Muscle of back (tissue), 11 donors: ENCODE data around the gene ARHGAP24. TPM values are rescaled to one million over a fixed set of nuclear protein-coding genes. Genes with fewer than 3 reads are reported as not detected.
A peak's percentile ranks its signal among the peaks of the same experiment; 100 is the strongest.
"Not testable (repeated sequence)": the region's sequence is repeated elsewhere in the genome, so short reads cannot be mapped to it uniquely, and the experiment has no call there.

Source experiments
- DNase-seq, 3 donors: peaks; one replicate each; pipeline versions ENCODE4 v3.0.0 to v3.0.0-alpha.2; 2013
- polyA plus RNA-seq, 10 donors: library from polyadenylated mRNA; unstranded; fragments of 120-200 nt; gene quantifications; one replicate each; pipeline ENCODE4 v1.2.1, GENCODE V29; 2013; ENCODE audit not compliant: insufficient read length in 10 of 10

Gene ARHGAP24
- polyA plus RNA-seq, 10 donors: 44.8 to 74.7 (median 55.1) TPM

DNA sequence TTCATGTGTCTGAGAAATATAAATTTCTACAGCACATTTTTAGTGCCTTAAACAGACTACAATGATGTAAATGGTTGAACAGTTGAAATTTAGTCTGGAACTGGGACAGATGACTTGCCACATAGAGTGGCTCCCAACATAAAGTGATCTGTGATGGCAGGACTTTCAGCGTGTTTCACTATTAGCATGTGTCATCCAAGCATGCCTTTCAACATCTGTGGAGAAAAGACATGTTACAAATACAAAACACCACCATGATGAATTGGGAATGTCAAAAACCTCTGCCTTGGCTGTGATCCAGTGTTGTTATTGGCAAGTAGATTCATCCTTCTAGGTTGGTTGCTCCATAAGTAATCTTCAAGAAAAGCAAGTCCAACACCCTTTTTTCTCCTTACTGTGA is 536.2 kb downstream of the ARHGAP24 start:
- peak in 1 of 3 donors; percentile 92 for DNase-seq

DNA sequence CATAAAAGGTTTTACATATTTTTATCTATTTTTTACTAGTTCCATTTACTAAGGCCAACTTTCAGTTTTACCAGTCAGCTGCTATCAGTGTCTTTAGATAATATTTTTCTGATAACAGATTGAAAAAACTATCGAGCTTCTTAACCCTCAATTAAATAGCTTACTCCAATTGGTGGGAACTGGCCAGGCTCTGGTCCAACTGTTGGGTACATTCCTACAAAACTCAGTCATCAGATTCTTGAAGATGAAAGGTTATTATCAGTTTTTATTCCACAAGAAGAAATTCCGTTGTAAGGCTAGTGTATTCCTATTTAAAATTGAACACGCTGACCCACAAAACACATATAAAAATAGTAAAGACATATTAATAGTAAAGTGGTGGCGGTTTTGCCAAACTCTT is 538.7 kb downstream of the ARHGAP24 start:
- DNase-seq: peak in 1 of 3 donors; percentile 17

DNA sequence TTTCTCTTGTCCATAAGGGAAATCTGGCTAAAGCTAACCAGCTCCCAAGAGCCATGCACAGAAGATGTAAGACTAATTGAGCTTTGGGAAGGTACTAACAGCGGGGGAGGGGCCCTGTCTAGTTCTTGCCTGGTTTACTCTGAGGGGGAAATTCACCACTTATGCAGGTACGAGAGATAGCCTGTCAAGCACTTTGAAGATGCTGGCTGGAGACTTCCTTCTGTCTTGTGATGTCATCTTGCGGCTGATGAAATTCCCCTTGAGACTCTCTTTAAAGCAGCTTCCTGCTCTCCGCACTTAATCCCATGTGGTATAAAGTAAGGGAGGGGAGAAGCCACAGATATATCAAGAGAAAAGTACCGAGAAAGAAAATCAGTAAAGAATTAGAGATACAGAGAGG is 539.6 kb downstream of the ARHGAP24 start:
- DNase-seq: peak in 1 of 3 donors; percentile 17

DNA sequence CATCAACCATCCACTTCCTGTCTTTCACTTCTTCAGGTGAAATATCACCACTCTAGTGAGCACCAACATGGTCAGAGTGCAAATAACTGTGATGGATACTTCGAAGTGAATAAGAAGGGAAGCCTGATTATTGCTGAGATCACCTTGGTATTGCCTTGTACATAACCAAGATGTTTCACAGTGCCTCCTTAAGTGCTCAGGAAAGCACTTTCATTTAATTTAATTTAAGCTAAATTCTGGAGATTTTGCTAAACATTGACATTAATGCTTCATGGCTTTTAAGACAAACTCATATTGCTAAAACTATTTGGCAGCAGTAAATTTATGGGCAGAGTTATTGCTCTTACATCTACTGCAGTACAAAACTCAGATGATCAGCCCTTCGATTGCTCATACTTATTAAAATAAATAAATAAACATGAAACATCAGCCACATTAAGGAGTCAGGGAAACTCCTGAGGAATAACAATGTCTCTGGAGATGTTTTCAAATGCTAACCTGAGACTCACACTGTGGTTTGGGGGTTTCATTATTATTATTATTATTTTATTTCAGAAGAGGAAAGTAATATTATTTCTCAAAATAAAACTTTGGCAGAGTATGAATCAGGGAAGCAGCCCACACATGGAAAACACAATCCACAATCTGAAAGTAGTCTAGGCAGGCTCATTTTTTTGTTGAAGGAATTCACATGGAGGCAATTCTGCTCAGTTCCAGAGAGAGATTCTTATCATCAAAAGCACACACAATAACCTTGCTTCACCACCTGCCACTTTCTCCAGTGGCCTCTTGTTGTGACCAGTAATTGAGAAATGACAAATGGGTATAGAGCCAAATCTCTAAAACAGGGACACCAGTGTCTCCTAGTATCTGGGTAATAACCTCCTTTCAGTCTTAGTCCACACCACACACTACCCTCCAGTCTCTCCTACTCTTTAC is 540.7 kb downstream of the ARHGAP24 start:
- no peak for DNase-seq

DNA sequence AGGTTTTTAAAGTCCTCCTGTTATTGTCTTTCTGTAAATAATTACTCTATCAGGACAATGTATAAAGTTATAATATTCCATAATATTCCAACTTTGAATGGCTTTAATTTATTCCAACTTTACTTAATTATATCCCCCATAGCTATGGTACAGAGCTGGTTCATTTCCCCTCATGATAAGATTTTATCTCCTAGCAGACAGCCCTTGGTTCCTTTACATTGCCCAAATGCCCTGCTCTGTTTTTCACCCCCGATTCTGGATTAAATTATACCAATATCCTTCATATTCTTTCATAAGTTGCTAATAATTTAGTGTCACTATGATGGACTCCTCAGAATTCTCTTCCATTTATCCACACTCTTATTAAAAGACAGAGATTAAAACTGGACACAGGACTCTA is 544.4 kb downstream of the ARHGAP24 start:
- no peak for DNase-seq

DNA sequence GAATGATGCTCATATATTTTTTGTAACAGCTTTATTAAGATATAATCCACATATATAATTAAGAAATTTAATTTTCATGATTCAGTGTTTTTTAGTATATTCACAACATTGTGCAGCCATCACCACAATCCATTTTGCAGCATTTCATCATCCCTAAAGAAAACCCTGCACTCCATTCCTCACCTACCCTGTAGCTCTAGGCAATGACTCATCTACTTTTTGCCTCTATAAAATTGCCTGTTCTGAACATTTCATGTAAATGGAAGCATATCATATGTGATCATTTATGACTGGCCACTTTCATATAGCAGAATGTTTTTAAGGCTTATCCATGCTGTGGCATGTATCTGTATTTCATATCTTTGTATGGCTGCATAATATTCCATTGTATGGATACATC is 545.0 kb downstream of the ARHGAP24 start:
- no peak for DNase-seq

DNA sequence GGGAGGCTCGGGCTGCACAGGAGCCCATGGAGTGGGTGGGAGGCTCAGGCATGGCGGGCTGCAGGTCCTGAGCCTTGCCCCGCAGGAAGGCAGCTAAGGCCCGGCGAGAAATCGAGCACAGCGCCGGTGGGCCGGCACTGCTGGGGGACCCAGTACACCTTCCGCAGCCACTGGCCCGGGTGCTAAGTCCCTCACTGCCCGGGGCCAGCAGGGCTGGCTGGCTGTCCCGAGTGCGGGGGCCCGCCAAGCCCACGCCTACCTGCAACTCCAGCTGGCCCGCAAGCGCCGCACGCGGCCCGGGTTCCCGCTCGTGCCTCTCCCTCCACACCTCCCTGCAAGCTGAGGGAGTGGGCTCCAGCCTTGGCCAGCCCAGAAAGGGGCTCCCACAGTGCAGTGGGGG is 546.7 kb downstream of the ARHGAP24 start:
- DNase-seq: not testable (repeated sequence)

DNA sequence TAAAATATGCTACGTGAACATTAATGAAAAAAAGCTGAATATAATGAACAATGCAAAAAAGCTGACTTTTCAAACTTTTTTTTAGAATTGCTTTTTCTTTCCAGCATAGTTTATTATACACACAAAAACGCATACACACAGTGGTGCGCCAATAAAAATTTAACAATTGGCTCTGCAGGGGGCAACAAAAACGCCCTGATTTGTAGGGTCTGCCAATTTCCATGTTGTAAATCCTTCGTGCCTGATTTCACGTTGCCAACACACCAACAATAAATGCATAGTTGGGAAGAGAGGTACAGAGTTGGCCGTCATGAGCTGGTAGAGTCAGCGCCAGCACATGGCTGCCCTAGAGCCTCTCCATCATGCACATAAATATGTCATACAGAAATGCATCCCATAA is 551.8 kb downstream of the ARHGAP24 start:
- DNase-seq: no peak

DNA sequence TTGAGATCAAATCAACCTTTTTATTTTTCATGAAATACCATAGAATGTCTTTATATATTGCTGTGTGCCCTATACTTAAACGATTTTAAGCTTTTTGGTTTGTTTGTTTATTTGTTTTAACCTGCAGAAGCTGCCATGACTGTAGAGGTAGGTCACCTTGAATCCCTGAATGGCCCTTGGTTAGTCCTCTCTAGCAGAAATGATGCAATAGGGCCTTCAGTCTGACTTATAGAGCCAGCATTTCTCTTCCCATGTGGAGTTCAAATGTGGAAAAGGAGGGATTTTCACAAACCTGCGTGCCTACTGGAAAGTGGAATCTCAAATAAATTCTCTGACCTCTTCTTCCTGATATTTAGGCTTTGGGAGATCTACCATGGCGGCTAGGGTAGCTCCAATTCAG is 557.0 kb downstream of the ARHGAP24 start:
- no peak for DNase-seq

DNA sequence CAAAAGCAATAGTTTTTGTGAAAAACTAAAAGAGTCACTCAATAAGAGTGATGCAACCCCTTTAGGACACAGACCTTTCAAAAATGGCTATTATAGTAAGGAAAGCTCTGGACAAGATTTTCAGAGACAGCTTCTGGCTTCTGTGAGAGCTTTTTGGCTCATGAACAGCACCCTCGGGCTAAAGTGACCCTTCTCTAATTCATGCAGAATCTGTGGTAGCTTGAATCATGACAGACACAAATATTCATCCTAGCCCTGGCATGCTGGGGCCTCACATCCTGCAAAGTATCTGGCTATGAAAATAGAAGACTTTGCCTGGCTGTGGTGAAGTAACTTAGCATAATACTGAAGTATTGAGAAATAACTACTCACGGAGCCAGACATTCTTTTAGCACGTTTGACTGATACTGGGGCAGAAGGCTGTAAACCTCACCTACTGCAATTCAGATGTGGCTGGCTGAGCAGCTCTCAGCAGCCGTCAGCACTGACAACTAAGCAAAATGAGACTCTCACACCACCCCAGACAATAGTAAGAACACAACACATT is 557.6 kb downstream of the ARHGAP24 start:
- DNase-seq: peak; percentile 28 to 82 (median 79)

DNA sequence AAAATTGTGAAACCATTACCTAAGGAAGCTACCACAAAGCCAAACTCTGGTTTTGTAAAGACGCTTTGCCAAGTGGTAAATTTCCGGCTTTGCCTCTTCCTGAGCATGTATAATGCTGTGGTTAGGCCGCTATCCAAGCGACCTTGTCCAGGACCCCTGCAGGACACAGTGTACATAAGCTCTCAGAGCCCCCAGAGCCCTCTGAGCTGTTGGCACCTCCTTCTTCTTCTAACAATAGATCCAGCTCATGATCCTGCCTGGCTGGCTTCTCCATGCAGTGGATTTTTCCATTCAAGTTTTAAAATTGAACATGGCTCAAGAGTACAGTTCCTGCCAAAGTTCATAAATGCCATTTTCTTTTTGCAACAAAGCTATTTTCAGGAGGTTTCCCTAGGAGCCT is 558.2 kb downstream of the ARHGAP24 start:
- DNase-seq: peak; percentile 64 to 93 (median 81)

DNA sequence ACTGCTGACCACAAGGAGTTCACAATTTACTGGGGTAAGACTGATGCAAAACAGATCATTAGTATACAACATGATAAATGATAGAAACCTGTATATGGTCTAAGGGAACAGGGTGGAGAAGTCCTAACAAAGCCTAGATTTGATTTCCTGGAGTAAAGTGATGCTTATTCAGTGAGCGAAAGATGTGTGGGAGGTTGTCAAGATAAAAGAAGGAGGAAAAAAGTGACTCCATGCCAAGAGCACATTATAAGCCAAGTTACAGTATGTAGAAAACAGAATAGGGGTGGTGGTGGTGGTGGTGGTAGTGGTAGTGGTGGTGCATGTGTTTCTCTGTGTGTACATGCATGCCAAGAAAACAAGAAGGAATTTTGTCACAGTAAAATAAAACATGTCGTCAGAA is 559.7 kb downstream of the ARHGAP24 start:
- DNase-seq: no peak

DNA sequence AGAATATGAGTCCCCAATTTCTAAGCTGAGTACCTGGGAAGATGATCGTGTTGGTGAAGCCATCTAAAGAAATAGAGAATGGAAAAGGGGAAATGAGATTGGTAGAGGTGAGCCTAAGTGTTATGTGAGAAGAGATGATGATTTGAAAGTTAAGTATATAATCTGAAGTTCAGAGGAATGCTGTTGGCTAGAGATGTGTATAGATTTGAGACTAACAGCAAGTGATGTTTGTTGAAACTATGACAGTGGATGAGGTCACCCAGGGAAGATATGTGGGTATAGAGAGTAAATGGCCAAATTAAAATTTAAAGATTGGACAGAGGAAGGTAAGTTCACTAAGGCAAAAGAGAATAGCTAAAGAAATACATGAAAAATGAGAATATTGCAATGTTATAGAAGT is 560.7 kb downstream of the ARHGAP24 start:
- no peak for DNase-seq

DNA sequence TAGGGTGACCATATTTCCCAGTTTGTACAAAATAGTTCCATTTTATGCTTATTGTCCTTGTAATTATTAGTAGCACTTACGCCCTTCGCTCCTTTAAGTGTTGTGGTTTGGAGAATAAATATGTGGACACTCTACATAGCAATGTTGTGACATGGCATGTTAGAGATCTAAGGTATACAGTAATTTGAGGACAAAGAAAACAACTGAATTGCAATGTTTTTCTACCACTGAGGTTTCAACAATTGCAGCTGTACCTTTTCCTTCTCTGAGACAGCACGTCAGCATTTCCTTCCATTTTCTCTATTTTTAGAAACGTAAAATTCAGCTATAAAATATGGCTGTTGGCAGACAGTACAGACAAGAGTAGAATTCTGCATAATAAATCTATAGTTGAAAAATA is 561.8 kb downstream of the ARHGAP24 start:
- DNase-seq: no peak

DNA sequence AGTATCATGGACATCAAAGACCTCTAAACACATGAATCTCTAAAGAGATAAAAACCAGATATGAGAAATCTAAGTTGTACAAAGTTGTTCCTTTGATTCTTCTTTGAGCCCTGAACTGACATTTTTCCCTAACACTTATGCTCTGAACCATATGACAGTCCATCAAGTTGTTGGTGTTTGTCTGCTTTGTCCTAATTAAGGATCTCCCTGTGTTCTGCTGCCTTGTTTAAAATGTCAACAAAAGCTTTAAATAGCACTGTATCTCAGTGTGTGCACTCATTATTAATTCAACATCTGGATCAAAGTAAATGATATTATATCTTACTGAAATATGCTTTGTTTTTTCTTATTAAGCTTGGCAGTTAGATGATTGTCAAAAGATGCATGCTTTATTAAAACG is 563.1 kb downstream of the ARHGAP24 start:
- DNase-seq: no peak

DNA sequence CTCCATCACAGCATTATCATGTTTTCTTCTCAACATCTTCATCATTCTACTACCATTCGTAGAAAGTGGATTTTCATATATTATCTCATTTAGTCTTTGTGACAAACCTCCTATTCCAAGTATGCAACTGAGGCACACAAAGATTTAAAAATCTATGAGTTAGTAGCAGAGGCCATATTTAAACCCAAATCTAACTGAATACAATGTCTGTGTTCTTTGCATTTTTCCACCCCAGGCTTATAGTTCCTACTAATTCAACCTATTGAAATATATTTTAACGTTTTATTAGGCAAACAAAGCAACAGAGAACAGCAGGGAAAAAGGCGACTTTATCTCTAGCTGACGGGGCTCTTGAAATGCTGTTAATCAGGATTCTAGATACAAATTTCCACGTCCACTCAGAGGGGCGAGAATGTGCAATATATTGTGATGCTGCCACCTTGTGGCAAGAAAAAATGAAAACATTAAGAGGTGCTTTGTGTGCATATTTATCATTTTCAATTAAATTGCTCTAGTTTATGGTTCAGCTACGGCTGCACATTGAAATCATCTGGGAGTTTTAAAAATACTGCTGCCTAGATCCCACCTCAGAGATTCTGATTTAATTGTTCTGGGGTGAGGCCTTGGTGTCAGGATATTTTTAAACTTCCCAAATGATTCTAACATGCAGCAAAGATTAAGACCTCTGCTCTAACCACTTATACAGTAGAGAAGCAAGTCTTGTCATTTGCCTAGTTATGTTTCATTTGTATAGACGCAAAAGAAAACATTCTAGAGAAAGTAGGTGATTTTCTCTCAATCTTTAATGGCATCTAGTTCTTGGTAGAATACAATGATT is 569.0 kb downstream of the ARHGAP24 start:
- DNase-seq: peak; percentile 70 to 87 (median 75)

DNA sequence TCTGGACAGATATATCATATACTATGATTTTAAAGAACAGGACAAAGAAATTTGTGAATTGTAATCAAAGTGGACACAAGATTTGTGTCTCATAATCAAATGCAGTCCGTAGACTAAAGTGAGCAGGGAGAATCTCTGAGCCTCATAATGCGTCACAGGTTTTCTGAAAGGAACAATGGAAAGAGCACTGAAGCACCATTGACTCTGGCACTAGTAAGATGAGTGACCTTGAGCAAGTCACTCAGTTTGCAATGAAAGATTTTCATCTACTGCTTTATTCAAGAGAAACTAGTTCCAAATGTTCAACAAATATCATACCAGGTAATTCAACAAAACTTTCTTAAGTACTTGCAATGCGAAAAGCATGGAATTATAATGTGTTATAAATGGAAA is 569.6 kb downstream of the ARHGAP24 start:
- no peak for DNase-seq

DNA sequence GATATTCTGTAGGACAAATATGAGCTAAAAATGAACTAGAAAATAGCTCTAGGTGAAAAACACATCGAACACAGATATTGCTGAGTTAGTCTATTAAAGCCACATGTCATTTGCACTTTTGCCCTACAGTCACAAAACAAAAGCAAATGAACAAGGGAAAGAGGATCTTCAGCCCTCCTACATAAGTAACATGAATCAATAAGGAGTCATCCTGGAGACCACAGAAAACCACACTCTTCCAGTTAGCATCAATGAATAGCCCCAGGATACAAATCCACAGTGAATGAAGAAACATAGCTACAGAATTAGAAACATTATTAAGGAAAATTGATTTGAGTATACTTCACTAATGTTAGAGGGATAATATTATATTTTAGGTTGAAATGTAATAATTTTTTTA is 573.5 kb downstream of the ARHGAP24 start:
- DNase-seq: no peak

DNA sequence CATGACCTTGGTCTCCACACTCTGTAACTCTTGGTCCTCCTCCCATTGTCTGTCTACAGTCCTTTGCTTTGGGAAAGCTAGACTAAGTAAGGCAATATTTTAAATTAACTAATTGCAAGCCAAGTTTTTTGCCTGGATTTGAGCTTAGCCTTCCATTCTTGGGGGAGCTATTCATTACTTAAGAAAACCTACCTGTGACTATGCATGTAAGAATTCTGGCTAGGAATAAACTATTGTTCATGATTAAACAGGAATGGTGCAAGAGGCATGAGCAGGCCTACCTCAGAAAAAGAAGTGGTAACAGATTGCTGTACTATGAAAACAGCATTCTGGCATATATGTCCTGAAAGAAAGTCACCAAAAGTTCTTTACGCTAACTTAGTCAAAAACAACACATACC is 575.5 kb downstream of the ARHGAP24 start:
- no peak for DNase-seq
